GM23338 (cell line): ENCODE measurements around the gene SRXN1.

Experiments used
- CTCF ChIP-seq, 2 experiments: fragments of 200-600 bp in 1 of 2; sonication (generic) in 1 of 2; conservative IDR thresholded peaks; 2 replicates each; pipeline versions ENCODE4 v1.5.1 to v1.6.1; 2016 to 2017; ENCODE audit warnings: antibody characterized with exemption in 2 of 2, low read depth in 2 of 2, mild to moderate bottlenecking in 2 of 2, moderate library complexity in 1 of 2
- EZH2 ChIP-seq: fragments of 200-600 bp; sonication (generic); IDR thresholded peaks from one replicate; pipeline ENCODE4 v1.8.0; 2017; ENCODE audit warnings: antibody characterized with exemption, mild to moderate bottlenecking, low read depth; ENCODE audit not compliant: unreplicated experiment
- EZH2phosphoT487 ChIP-seq: fragments of 200-600 bp; sonication (generic); IDR thresholded peaks from one replicate; pipeline ENCODE4 v1.8.1; 2018; ENCODE audit warnings: antibody characterized with exemption; ENCODE audit not compliant: unreplicated experiment
- JUNB ChIP-seq: IDR thresholded peaks from one replicate; pipeline ENCODE4 v1.6.1; 2016; ENCODE audit warnings: antibody characterized with exemption; ENCODE audit not compliant: unreplicated experiment
- POLR2AphosphoS5 ChIP-seq: IDR thresholded peaks from 2 replicates; pipeline ENCODE4 v1.6.1; 2016; ENCODE audit warnings: antibody characterized with exemption, low read depth
- REST ChIP-seq: IDR thresholded peaks from one replicate; pipeline ENCODE4 v1.6.1; 2018; ENCODE audit warnings: antibody characterized with exemption; ENCODE audit not compliant: unreplicated experiment
- TF ChIP-seq, protein P1 (sequence below): IDR thresholded peaks from 2 replicates; pipeline ENCODE4 v1.6.1; 2016; ENCODE audit warnings: antibody characterized with exemption

GRCh38 chr20:646107-646867, 6.7 kb downstream of the SRXN1 start:
- TF ChIP-seq CTCF (conservative IDR thresholded peaks at IDR 0.05; ENCODE audit: low read depth in 2 of 2) (no peak), POLR2AphosphoS5 (no peak), JUNB (no peak), EZH2 (no peak), EZH2phosphoT487 (no peak), REST (no peak)
- TF ChIP-seq, protein P1, sequence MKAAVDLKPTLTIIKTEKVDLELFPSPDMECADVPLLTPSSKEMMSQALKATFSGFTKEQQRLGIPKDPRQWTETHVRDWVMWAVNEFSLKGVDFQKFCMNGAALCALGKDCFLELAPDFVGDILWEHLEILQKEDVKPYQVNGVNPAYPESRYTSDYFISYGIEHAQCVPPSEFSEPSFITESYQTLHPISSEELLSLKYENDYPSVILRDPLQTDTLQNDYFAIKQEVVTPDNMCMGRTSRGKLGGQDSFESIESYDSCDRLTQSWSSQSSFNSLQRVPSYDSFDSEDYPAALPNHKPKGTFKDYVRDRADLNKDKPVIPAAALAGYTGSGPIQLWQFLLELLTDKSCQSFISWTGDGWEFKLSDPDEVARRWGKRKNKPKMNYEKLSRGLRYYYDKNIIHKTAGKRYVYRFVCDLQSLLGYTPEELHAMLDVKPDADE, result no peak
